HG03060 (cell line): ENCODE measurements around the gene NF1.

ENCODE experiments used
- ATAC-seq: cut with Tn5 transposase; IDR thresholded peaks from one replicate; pipeline ENCODE4 v1.9.1; 2021; ENCODE audit warnings: low read depth, moderate number of reproducible peaks; ENCODE audit not compliant: unreplicated experiment

NF1 gene

GRCh38 chr17:31417051-31417792, 322.4 kb downstream of the NF1 start:
- no peak for ATAC-seq

GRCh38 chr17:31418773-31419350, 324.1 kb downstream of the NF1 start:
- no peak for ATAC-seq

- no peak for ATAC-seq
These were observed 327.7 kb downstream of the NF1 start for GRCh38 chr17:31422443-31422842.

DNA sequence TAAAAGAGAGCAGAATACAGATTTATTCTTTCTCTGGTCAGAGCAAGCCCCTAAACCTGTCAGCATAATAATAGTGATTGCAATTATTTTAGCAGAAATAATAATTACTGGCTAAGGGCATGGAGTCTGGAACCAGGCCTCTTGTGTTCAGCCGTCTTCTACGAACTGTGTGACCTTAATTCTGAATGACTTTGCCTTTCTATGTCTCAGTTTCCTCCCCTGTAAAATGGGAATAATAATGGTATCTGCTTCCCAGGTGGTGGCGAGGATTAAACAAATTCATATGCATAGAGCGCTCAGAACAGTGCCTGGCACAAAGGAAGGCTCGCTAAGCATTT, 330.1 kb downstream of the NF1 start:
- ATAC-seq = no peak

- no peak for ATAC-seq
These were observed 330.7 kb downstream of the NF1 start for GRCh38 chr17:31425282-31426040.
